ENCODE data around the gene PLEKHA3. TPM values are rescaled to one million over a fixed set of nuclear protein-coding genes. Genes with fewer than 3 reads are reported as not detected.
A peak's percentile ranks its signal among the peaks of the same experiment; 100 is the strongest.

Gene PLEKHA3
- total and polyA plus RNA-seq, 10 of the 15 experiments (the other 5 are each of a cell fraction or from before 2014, with no cell fraction given): 1.4 to 21.1 (median 7.4) TPM

DNA sequence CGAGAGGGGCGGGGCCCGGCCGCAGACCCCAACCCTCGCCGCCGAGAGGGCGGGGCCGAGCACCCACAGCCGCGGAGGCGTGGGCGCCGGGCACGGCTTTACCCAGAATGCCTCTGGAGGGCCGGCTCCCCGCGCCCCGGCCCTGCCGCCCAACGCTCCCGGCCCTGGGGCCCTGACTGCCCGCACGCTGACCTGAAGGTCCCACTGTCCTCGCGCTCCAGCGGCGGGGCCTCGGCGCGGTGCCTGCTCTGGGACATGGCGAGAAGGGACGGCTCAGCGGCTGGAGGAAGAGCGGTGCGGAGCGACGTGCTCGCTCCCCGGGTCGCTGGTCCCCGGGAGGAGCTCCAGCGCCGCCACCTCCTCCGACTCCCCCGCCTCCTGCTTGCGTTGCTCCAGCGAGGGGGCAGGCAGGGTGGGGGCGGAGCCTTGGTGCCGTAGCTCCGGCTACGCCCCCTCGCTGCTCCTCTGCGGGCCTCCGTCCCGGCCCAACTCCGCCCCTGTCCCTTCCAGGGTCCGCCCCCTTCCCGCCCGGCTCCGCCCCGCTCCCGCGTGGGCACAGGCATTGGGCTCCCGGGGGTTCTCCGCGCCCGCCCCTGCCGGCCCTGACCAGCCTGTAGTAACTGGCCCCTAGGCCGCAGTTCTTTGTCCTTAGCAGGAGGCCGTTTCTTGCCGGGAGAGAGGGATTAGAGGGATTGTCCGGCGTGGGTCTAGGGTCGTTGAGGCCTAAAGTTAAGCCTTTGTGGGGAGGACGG is 29.3 kb upstream of the PLEKHA3 start, which contains the start of the genes PJVK and PRKRA (continued):
- TF ChIP-seq, protein P1, sequence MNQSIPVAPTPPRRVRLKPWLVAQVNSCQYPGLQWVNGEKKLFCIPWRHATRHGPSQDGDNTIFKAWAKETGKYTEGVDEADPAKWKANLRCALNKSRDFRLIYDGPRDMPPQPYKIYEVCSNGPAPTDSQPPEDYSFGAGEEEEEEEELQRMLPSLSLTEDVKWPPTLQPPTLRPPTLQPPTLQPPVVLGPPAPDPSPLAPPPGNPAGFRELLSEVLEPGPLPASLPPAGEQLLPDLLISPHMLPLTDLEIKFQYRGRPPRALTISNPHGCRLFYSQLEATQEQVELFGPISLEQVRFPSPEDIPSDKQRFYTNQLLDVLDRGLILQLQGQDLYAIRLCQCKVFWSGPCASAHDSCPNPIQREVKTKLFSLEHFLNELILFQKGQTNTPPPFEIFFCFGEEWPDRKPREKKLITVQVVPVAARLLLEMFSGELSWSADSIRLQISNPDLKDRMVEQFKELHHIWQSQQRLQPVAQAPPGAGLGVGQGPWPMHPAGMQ (IDR thresholded peaks at IDR 0.05; ENCODE audit: borderline replicate concordance): no peak
- TF ChIP-seq IKZF1 (conservative IDR thresholded peaks at IDR 0.05): peak; percentile 75
- TF ChIP-seq CREB1 (IDR thresholded peaks at IDR 0.05; ENCODE audit: low read depth): peak; percentile 70; the same call in 1 of the 2 replicates
- TF ChIP-seq POLR2A (IDR thresholded peaks at IDR 0.05; ENCODE audit: low read depth, low read length): peak; percentile 95
- TF ChIP-seq TBL1XR1 (IDR thresholded peaks at IDR 0.05; ENCODE audit: low read depth, low read length): no peak
- no peak for TF ChIP-seq FOS (IDR thresholded peaks at IDR 0.05; ENCODE audit: borderline replicate concordance, extremely low read depth, insufficient read length)
- TF ChIP-seq, protein P2, sequence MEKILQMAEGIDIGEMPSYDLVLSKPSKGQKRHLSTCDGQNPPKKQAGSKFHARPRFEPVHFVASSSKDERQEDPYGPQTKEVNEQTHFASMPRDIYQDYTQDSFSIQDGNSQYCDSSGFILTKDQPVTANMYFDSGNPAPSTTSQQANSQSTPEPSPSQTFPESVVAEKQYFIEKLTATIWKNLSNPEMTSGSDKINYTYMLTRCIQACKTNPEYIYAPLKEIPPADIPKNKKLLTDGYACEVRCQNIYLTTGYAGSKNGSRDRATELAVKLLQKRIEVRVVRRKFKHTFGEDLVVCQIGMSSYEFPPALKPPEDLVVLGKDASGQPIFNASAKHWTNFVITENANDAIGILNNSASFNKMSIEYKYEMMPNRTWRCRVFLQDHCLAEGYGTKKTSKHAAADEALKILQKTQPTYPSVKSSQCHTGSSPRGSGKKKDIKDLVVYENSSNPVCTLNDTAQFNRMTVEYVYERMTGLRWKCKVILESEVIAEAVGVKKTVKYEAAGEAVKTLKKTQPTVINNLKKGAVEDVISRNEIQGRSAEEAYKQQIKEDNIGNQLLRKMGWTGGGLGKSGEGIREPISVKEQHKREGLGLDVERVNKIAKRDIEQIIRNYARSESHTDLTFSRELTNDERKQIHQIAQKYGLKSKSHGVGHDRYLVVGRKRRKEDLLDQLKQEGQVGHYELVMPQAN (conservative IDR thresholded peaks at IDR 0.05): peak; percentile 88
- TF ChIP-seq CHD2 (IDR thresholded peaks at IDR 0.05; ENCODE audit: borderline replicate concordance, low read depth, low read length): peak; percentile 32; the same call in 1 of the 2 replicates
- TF ChIP-seq, protein P3, sequence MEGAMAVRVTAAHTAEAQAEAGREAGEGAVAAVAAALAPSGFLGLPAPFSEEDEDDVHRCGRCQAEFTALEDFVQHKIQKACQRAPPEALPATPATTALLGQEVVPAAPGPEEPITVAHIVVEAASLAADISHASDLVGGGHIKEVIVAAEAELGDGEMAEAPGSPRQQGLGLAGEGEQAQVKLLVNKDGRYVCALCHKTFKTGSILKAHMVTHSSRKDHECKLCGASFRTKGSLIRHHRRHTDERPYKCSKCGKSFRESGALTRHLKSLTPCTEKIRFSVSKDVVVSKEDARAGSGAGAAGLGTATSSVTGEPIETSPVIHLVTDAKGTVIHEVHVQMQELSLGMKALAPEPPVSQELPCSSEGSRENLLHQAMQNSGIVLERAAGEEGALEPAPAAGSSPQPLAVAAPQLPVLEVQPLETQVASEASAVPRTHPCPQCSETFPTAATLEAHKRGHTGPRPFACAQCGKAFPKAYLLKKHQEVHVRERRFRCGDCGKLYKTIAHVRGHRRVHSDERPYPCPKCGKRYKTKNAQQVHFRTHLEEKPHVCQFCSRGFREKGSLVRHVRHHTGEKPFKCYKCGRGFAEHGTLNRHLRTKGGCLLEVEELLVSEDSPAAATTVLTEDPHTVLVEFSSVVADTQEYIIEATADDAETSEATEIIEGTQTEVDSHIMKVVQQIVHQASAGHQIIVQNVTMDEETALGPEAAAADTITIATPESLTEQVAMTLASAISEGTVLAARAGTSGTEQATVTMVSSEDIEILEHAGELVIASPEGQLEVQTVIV (IDR thresholded peaks at IDR 0.05; ENCODE audit: borderline replicate concordance, partially characterized antibody): no peak
- no peak for TF ChIP-seq ASH2L (IDR thresholded peaks at IDR 0.05; ENCODE audit: borderline replicate concordance, low read depth)
- TF ChIP-seq ZBED1 (IDR thresholded peaks at IDR 0.05; ENCODE audit: borderline replicate concordance): no peak
- peak; percentile 79 for TF ChIP-seq BACH1 (IDR thresholded peaks at IDR 0.05; ENCODE audit: borderline replicate concordance)
- TF ChIP-seq RFX5 (IDR thresholded peaks at IDR 0.05; ENCODE audit: low read depth, low read length): no peak
- TF ChIP-seq NFYB (IDR thresholded peaks at IDR 0.05; ENCODE audit: insufficient read depth, low read depth, low read length): no peak
- no peak; the same call in 1 of the 2 replicates for TF ChIP-seq CBX5 (IDR thresholded peaks at IDR 0.05; ENCODE audit: low read depth)
- no peak for TF ChIP-seq STAT3 (IDR thresholded peaks at IDR 0.05; ENCODE audit: low read depth, low read length)
- TF ChIP-seq, protein P4, sequence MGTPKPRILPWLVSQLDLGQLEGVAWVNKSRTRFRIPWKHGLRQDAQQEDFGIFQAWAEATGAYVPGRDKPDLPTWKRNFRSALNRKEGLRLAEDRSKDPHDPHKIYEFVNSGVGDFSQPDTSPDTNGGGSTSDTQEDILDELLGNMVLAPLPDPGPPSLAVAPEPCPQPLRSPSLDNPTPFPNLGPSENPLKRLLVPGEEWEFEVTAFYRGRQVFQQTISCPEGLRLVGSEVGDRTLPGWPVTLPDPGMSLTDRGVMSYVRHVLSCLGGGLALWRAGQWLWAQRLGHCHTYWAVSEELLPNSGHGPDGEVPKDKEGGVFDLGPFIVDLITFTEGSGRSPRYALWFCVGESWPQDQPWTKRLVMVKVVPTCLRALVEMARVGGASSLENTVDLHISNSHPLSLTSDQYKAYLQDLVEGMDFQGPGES (IDR thresholded peaks at IDR 0.05): no peak
- TF ChIP-seq BCL11A (IDR thresholded peaks at IDR 0.05; ENCODE audit: low read depth, low read length): no peak
- TF ChIP-seq, protein P5, sequence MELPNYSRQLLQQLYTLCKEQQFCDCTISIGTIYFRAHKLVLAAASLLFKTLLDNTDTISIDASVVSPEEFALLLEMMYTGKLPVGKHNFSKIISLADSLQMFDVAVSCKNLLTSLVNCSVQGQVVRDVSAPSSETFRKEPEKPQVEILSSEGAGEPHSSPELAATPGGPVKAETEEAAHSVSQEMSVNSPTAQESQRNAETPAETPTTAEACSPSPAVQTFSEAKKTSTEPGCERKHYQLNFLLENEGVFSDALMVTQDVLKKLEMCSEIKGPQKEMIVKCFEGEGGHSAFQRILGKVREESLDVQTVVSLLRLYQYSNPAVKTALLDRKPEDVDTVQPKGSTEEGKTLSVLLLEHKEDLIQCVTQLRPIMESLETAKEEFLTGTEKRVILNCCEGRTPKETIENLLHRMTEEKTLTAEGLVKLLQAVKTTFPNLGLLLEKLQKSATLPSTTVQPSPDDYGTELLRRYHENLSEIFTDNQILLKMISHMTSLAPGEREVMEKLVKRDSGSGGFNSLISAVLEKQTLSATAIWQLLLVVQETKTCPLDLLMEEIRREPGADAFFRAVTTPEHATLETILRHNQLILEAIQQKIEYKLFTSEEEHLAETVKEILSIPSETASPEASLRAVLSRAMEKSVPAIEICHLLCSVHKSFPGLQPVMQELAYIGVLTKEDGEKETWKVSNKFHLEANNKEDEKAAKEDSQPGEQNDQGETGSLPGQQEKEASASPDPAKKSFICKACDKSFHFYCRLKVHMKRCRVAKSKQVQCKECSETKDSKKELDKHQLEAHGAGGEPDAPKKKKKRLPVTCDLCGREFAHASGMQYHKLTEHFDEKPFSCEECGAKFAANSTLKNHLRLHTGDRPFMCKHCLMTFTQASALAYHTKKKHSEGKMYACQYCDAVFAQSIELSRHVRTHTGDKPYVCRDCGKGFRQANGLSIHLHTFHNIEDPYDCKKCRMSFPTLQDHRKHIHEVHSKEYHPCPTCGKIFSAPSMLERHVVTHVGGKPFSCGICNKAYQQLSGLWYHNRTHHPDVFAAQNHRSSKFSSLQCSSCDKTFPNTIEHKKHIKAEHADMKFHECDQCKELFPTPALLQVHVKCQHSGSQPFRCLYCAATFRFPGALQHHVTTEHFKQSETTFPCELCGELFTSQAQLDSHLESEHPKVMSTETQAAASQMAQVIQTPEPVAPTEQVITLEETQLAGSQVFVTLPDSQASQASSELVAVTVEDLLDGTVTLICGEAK (IDR thresholded peaks at IDR 0.05; ENCODE audit: borderline replicate concordance): no peak

All from GM12878 (cell line).